Hypothalamus (tissue), 51 donors: ENCODE measurements around the gene KREMEN2.

ENCODE experiments used
- DNase-seq, 51 donors: peaks; one replicate each; lab custom pipeline; 2025; lab: John Stamatoyannopoulos, UW

The KREMEN2 gene

GRCh38 chr16:2996298-2996697, 32.2 kb downstream of the KREMEN2 start:
- DNase-seq = no peak

- DNase-seq = no peak
Measured at GRCh38 chr16:2999929-3000328, 35.9 kb downstream of the KREMEN2 start.

DNA sequence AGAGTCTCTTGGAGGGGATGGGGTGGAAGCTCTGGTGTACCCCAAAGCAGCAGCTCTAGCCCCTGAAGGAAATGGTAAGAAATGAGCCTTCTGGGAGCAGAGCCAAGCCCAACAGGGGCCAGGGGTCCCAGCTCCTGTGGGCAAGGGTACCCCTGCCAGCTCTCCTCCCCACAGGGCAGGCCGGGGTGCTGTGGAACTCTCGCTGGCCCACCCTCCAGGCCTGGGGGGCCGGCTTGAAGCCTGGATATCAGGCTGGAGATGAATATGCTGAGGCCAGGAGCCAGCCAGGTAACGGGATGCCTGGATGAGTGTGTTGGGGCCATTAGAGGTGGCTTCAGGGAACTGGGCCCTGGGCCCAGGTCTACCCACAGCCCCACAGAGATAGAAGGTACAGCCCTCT, 36.5 kb downstream of the KREMEN2 start:
- DNase-seq = no peak

DNA sequence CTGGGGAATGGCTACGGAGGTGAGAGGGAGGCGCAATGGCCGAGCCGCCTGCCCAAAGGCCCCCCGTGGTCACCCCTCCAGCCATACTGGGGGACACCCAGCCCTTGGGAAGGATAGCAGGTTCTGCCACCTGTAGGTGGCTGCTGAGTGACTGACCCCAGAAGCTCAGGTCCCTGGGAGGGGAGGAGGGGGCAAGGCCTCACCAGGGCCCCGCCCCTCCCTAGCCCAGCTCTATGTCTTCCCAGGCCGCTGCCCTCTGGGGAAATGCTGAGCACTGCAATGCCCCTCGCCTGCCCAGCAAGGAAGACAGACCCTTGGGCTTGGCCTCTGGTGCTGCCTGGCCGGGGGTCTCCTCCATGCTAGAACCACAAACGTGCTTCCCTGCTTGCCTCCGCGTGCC, 37.2 kb downstream of the KREMEN2 start:
- no peak for DNase-seq

GRCh38 chr16:3003582-3004270, 39.7 kb downstream of the KREMEN2 start:
- peak; percentile 38 to 99 (median 95) for DNase-seq

GRCh38 chr16:3004319-3004718, 40.2 kb downstream of the KREMEN2 start:
- DNase-seq = no peak

GRCh38 chr16:3004781-3005284, 40.8 kb downstream of the KREMEN2 start:
- DNase-seq = no peak

GRCh38 chr16:3007059-3007956, 43.2 kb downstream of the KREMEN2 start:
- DNase-seq = no peak

DNA sequence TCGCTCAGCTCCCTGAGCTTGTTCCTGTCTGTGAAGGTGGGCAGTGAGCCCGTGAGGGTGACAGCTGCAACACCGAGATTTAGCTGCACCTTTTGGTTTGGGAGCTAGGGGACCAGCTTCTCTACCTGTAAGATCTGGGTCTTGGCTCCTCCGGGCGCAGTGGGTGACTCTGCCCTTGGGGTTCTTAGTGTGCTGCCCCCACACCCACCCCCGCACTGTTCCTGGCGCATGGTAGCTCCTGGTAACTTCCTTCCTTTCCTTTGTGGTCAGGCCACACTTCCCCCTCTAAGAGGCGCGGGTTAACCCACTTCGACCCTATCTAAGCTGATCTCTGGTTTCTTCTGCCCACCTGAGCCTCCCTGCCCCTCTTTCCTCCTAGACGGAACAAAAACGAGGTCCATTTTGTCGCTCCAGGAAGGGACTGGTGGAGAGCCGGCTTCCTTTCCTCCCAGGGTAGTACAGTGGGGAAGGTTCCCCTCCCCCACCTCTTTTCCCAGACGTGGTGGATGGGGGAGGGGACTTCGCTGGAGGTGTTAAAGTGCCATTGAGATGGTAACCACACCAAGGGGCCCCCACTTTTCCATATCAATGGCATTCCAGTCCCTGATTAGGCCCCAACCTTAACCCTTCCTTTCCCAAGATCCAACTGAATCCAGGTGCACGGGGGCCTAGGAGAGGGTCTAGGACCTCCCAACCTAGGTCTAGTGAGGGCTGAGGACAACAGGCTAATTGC, 44.0 kb downstream of the KREMEN2 start:
- DNase-seq = peak in 5 of 51 donors; percentile 8 to 20 (median 10)

- DNase-seq = no peak
Measured at GRCh38 chr16:3008690-3009037, 44.6 kb downstream of the KREMEN2 start.

DNA sequence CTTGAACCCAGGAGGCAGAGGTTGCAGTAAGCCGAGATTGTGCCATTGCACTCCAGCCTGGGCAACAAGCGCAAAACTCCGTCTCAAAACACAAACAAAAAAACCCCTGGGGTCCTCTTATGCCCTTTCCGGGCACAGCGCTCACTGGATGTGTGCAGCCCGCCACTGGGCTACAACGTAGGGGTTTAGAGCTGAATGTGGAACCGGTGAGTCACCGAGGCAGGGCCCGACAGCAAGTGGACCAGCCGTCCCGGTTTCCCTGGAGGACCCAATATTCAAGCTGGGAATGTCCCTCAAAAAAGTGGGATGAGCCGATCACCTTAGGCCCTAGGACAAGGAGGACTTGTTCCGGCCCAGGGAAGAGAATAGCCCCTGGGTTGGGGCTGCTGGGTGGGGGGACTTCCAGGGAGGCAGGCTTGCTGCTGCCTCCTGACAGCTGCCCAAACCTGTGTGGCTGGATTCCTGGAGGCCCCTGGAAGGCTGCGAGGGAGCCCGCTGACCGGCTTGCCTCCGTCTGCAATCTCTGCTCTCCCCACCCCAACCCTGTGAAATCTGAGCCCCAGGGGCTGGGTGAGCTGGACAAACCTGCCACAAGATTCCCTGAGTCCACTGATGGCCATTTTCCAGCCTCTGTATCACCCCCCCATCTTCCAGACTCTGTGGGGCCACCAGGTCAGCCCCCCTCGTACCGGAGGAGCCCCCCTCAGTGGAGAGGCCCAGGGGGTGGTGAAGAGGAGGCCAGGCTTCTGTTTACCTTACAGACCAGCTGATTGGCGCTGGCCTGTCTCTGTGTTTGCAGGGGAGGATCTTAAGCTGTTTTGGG, 45.7 kb downstream of the KREMEN2 start:
- DNase-seq = no peak

GRCh38 chr16:3010510-3010909, 46.4 kb downstream of the KREMEN2 start:
- no peak for DNase-seq

GRCh38 chr16:3012246-3012645, 48.2 kb downstream of the KREMEN2 start:
- DNase-seq = no peak

- DNase-seq = no peak
Measured at GRCh38 chr16:3012828-3013420, 48.8 kb downstream of the KREMEN2 start, which contains the start of gene CLDN9. Gene CLDN9, plus strand, starts transcription at chr16:3012923. Its CDS starts 440 bp downstream, at chr16:3013363.

- no peak for DNase-seq
Measured at GRCh38 chr16:3013491-3013951, 49.4 kb downstream of the KREMEN2 start.

DNA sequence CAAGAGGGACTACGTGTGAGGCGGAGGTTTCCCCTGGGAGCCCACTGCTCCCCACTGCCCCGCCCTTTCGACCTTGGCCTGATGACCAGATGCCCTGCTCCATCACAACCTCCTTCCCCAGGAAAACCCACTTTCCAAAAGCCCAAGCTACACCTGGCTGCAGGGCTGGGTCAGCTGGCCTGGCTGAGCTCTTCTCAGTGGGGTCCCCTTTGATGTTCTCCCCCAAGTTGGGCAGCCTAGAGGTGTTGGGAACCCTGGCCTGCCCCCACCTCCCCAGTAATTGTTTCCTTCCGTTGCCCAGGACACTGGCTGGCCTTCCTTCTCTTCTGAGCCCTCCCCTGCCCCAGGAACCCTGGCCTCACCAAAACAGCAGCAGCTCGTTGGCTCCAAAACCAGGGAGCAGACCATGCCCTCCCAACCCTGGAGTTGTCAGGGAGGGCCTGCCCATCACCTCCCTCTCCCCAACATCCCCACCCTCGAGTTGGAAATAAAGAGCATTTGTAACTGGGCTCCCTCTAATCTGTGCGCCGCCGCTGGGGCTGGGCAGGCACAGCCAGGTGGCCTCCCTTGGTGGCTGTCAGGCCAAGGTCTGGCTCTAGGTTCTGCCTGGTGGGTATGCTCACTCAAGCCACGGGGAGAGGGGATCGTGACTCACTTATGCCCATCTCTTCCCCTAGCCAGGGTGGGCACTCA, 50.1 kb downstream of the KREMEN2 start:
- DNase-seq = no peak

GRCh38 chr16:3014971-3015370, 50.9 kb downstream of the KREMEN2 start:
- DNase-seq = no peak

DNA sequence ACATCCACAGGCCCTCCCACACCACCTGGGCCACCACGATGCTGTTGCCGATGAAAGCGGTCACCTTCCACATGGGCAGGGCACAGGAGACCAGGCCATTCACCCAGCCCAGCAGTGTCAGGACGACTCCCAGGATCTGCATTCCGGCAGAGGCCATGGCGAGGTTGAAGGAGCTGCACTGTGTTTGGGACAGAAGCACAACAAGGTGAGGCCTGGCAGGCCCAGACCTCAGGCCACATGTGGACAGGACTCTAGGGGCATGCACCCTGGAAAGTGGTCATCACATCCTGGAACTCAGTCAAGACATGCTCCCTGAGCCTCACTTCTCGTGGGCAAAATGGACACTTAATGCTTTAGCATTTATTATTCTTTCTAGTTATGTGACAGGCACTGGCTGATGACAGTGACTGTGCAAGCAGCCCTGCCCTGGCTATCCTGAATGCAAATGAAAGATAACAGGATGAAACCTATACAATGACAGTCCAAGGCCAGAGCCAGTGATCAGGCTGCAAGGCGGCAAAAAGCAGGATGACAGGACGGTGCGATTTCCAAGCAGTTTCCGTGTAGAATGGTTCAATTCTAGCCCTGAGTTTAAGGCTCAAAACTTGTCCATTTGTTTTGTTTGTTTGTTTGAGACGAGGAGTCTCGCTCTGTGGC, 51.9 kb downstream of the KREMEN2 start:
- no peak for DNase-seq

DNA sequence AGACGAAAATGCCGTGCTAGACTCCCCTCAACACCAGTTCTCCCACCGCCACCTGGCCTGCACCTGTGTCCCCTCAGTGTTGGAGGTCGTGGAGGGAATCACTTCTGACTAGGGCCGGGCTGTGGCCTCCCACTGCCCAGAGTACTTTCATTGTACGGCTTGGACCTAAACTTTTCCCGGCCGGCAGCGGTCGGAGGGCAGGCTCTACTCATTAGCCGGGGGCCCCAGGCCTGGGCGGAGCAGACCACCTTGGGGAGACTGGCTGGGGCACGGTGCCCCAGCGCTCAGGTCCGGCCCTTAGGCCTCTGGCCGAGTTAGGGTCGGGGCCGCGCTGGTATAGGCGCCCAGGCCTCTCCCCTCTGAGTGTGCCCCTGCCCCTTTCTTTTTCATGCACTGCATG, 53.3 kb downstream of the KREMEN2 start:
- DNase-seq = no peak
